Activated CD8-positive, alpha-beta memory T cell treated with anti-CD3 and anti-CD28 coated beads, Interleukin-2, amount 50 U/mL, for 48 hours (primary cell): Measurements from ENCODE around the gene TMC1.
A peak's percentile ranks its signal among the peaks of the same experiment; 100 is the strongest.
"Not testable (repeated sequence)": the region's sequence is repeated elsewhere in the genome, so short reads cannot be mapped to it uniquely, and the experiment has no call there.

Experiments
- DNase-seq: peaks from one replicate; pipeline ENCODE4 v3.0.0-alpha.2; 2020

Gene TMC1

GRCh38 chr9:72526901-72527800 lies 5.7 kb downstream of the TMC1 start:
- peak; percentile 82 for DNase-seq

DNA sequence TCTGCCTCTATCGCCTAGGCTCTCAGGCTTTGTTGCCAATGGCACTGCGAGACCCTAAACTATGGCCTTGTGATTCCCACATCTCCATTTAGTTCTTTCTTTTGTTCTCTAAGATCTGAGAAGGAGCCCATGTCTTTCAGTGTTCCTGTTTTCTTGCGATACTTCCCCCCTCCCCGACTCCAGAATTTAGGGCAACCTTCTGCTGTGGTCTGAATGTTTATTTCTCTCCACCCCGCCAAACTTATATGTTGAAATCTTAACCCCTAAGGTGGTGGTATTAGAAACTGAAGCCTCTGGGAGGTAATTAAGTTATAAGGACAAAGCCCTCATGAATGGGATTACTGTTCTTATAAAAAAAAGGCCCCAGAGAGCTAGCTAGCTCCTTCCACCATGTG lies 6.4 kb downstream of the TMC1 start:
- DNase-seq: no peak

DNA sequence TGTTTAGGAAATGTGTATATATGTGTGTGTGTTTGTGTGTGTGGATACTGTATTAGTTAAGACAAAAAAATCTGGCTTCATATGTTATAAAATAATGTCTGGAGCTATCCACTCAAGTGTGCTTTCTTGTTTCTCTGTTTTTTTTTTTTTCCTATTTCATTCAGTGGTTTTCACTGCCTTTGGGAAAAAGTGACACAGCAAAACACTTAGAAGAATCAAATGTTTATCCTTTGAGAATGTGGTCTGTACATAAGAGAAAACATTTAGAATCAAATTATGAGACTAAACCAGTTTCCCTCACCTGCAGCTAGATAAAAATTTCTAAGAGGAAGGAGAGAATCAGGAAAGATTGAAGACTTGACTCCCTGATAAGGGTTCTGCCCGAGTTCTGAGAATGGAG lies 8.1 kb downstream of the TMC1 start:
- no peak for DNase-seq

GRCh38 chr9:72533322-72533721 lies 11.9 kb downstream of the TMC1 start:
- no peak for DNase-seq

DNA sequence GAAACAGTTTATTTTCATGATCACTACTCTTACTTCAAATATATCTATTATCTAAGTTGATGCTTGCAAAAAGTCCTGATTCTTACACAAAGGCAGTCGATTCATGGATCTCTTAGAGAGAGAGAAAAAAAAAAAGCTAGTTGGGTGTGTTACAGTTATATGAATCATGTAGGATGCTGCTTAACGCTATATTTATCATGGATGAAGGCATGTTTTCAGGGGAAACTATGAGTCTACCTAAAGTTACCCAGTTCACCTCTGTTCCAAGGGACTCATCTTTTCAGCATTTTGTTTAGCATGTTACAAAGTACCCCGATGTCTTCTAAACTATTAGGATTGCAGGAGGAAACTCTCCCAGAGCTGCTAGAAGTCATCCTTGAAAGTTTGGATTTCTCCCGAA lies 13.5 kb downstream of the TMC1 start:
- DNase-seq: no peak

DNA sequence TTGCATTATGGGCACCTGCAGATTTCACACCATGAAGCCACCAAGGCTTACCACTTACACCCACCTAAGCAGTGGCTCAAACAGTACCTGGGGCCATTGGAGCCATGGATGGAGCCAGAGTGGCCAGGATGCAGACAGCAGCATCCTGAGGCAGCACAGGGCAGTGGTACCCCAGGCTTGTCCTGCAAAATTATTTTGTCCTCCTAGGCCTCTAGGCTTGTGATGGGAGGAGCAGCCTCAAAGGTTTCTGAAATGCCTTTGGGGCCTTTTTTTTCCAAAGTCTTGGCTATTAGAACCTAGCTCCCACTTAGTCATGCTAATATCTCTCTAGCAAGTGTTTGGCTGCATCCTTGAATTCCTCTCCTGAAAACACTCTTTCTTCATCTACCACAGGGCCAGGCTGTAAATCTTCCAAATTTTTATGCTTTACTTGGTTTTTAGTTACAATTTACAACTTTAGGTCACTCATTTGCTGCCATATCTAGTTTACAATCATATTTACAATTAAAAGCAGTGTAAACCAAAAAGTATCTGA lies 15.7 kb downstream of the TMC1 start:
- no peak for DNase-seq

GRCh38 chr9:72537671-72538070 lies 16.3 kb downstream of the TMC1 start:
- DNase-seq: no peak

DNA sequence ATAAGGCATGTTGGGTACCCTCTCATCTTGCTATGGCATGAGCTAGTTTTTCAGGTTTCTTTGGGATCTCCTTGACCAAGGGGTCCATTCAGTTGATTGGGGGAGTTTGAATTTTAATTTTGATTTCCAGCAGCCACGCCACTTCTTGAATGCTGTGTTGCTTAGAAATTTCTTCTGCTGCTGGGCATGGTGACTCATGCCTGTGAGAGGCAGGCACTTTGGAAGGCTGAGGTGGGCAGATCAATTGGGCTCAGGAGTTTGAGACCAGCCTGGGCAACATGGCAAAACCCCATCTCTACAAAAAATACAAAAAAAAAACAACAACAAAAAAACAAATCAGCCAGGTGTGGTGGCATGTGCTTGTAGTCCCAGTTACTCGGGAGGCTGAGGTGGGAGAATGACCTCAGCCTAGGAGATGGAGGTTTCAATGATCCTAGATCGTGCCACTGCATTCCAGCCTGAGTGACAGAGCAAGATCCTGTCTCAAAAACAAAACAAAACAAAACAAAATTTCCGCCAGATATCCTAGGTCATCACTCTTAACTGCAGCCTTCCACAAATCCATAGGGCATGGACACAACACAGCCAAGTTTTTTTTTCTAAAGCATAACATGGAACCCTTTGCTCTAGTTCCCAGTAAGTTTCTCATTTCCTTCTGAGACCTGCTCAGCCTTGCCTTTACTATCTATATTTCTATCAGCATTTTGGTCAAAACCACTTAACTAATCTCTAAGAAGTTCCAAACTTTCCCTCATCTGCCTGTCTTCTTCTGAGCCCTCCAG lies 17.7 kb downstream of the TMC1 start:
- no peak for DNase-seq

GRCh38 chr9:72539824-72540347 lies 18.5 kb downstream of the TMC1 start:
- DNase-seq: no peak

GRCh38 chr9:72540348-72540873 lies 19.0 kb downstream of the TMC1 start:
- no peak for DNase-seq

GRCh38 chr9:72542537-72542833 lies 21.1 kb downstream of the TMC1 start:
- not testable (repeated sequence) for DNase-seq

- no peak for DNase-seq
Measured at GRCh38 chr9:72542917-72543316, 21.5 kb downstream of the TMC1 start.

- DNase-seq: no peak
Measured at GRCh38 chr9:72551306-72551705, 29.9 kb downstream of the TMC1 start.

- DNase-seq: no peak
Measured at GRCh38 chr9:72552356-72552755, 30.9 kb downstream of the TMC1 start.

DNA sequence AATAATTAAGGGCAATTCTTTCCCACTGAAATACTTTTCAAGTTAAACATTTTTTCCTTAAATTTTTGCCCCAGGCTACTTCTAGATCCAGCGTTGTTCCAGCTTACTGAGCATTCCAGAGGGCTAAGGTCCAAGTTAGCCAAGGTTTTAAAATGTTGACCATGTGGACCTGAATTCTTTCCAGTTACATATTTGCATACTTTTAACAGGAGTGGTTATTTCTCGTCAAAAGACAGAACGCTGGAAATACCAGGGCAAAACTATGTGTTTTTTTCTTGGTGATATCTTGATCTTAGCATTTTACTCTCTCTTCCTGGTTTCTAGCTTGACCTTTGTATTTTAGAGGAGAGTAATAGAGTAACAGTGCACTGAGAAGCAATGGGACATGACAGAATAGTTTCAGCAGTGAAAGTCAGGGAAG lies 32.8 kb downstream of the TMC1 start:
- no peak for DNase-seq

DNA sequence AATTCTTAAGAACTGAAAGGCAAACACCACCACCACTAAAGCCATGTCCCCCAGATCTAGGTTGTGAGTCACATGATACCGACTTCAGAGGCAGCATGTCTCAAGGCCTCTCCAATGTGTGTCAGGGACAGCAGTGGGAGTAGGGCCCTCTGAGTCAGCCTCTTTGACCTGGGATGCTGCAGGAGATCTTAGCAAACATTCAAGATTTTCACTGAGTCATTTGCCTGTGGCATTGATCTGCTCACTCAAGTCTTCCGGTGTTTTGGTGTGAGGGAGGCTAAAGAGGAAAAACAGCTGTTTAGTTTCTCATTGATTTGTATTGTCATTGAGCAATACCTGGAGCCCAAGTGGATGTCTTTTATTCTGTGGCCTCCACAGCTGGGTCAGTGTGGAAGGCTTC lies 36.1 kb downstream of the TMC1 start:
- peak; percentile 56 for DNase-seq

- no peak for DNase-seq
Measured at GRCh38 chr9:72560086-72560485, 38.7 kb downstream of the TMC1 start.

- no peak for DNase-seq
Measured at GRCh38 chr9:72563806-72564205, 42.4 kb downstream of the TMC1 start.

DNA sequence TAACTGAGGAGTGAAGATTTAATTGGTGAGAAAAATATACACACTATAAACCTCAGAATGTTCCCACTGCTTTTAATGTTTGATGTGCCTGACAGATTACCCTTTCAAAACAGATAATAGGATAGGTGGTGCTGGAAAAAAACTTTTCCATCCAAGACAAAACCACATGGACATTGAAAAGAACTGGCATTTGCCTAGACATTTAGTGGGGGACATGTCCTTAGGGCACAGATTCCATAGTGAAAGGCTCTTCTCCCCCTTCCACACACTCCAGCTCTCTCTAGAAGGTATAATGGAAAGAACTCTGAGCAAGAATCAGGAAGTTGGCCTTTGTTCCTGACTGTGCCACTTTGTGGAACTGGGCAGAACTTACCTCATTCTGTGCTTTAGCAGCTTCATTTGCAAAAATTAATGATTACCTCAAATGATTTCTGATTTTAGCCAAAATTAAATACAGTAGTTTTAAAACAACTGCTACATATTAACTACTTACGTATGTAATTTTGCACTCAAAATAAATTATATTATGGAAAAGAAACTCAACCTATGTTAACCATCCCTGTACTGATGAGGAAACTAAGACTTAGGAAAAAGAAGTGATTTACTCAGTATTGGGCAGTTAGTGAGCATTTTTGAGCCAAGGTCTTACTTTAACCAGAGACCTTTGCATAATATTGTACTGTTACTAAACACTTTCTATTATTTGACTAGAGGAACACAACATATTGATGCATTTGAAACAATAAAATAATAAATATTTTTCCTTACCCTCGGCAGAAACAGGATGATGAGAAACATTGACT lies 43.3 kb downstream of the TMC1 start:
- DNase-seq: no peak

DNA sequence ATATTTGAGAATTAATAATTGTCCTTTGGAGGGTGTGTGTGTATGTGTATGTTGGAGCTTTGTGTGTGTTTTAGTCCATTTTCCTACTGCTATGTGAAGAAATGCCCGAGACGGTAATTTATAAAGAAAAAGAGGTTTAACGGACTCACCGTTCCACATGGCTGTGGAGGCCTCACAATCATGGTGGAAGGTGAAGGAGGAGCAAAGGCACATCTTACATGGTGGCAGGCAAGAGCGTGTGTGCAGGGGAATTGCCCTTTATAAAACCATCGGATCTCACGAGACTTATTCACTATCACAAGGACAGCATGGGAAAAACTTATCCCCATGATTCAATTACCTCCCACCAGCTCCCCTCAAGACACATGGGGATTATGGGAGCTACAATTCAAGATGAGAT lies 44.1 kb downstream of the TMC1 start:
- no peak for DNase-seq

DNA sequence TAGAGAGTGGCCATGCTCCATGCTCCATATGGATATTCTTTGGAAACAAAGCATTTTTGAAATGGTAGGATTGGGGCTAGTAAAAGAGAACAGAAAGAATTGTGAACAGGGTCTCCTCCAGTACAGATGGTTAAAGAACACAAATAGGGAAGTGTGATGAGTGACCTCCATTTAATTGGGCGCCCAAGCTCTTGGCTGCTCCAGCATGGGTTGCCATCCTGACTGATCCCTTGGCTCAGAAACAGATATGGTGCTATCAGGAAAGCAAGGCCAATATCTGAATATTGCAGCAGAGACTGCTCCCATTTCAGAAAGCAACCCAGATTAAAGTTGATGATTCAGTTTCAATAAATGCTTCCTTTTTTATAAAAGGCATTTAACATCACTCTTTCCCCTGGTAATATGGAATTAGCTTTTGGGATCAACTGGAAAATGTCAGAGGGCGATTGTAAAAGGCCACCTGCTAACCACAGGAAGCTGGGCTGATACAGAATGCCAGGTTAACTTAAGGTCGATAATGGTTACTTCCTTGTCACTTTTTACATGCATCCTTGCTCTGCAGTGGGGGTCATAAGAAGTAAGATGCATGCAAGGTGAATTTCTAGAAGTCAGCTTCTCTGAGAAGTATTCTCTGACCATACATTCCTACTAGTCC lies 52.9 kb downstream of the TMC1 start:
- no peak for DNase-seq

DNA sequence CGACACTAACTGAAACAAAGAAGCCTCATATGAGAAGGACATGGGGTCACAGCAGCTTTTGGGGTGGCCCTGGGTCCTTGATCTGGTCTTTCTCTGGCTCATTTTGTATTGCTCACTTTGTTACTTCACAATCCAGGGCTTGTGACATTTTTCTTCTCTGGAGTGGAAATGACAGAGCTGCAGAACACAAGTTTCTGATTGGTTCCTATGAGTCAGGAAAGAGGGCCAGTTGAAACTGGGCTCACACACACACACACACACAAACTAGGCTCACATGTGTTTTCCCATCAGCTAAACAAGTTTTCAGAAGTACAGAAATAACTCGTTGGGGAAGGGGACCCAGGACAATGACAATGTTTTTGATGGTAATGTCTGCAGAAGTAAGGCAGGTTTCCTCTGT lies 54.3 kb downstream of the TMC1 start:
- no peak for DNase-seq
